Left forelimb (tissue), 1 donor: ENCODE measurements around the gene SUSD2.
"Not testable (repeated sequence)": the region's sequence is repeated elsewhere in the genome, so short reads cannot be mapped to it uniquely, and the experiment has no call there.

Experiments
- DNase-seq: peaks from one replicate; pipeline ENCODE4 v3.0.0-alpha.2; 2018; ENCODE audit warnings: low spot score

SUSD2 gene

GRCh38 chr22:24177045-24177444, 4.2 kb upstream of the SUSD2 start:
- no peak for DNase-seq

DNA sequence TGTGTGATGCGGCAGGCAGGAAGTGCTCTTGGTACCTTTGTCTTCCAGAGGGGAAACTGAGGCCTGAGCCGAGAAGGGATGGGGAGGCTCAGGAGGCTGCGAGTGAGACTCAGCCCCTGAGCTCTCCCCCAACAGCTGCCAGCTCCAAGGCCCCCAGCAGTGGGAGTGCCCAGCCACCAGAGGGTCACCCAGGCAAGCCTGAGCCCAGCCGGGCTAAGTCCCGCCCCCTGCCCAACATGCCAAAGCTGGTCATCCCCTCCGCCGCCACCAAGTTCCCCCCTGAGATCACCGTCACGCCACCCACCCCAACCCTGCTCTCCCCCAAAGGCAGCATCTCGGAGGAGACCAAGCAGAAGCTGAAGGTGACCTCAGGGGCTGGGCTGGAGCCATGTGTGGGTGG, 3.8 kb upstream of the SUSD2 start:
- no peak for DNase-seq

DNA sequence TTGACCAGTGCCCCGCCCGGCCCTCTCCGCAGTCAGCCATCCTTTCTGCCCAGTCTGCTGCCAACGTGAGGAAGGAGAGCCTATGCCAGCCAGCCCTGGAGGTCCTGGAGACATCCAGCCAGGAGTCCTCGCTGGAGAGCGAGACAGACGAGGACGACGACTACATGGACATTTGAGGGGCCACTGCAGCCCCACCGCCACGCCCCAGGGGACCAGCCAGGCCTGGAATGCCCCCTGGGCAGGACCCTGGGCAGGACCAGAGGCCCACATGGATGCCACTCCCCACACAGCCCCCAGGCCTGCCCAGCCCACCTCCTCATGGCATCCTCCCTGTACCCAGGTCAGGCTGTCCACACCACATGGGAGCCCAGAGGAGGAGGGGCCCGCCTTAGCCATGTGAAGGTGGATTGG, 3.3 kb upstream of the SUSD2 start:
- no peak for DNase-seq

- no peak for DNase-seq
Observed at GRCh38 chr22:24178502-24179440, 2.5 kb upstream of the SUSD2 start.

DNA sequence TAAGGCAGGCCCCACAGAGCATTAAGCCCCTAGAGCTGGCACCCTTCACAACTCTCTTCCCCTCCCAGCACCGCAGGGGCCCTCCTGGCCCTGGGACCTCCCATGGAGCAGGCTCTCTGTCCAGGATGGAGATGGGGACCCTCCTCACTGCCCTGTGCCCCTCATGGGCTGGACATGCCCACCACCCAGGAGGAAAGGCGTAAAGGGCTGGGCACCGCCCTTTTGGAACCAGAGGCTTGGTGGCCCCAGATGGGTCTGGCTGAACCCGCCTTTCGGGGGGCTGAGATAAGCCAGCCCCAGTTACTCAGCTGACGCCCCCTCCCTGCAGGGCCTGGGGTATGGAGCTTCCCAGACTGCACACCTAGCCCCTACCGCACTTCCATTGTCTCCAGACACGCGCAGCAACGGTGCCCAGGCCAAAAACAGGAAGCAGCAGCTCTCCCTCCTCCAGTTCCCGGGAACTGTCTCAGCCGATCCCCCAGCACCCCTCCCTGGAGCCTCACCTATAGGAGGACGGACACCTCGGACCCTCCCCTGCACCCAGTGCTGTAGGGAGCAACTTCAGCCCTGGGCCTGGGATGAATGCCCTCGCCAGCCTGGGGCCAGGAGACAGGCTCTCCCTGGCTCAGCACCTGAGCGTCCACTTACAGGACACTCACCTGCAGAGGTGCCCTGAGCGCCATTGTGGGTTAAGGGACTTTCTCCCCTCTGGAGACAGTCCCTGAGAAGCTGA, 1.6 kb upstream of the SUSD2 start:
- DNase-seq: no peak

GRCh38 chr22:24180316-24181087, 785 bp upstream of the SUSD2 start:
- DNase-seq: no peak

DNA sequence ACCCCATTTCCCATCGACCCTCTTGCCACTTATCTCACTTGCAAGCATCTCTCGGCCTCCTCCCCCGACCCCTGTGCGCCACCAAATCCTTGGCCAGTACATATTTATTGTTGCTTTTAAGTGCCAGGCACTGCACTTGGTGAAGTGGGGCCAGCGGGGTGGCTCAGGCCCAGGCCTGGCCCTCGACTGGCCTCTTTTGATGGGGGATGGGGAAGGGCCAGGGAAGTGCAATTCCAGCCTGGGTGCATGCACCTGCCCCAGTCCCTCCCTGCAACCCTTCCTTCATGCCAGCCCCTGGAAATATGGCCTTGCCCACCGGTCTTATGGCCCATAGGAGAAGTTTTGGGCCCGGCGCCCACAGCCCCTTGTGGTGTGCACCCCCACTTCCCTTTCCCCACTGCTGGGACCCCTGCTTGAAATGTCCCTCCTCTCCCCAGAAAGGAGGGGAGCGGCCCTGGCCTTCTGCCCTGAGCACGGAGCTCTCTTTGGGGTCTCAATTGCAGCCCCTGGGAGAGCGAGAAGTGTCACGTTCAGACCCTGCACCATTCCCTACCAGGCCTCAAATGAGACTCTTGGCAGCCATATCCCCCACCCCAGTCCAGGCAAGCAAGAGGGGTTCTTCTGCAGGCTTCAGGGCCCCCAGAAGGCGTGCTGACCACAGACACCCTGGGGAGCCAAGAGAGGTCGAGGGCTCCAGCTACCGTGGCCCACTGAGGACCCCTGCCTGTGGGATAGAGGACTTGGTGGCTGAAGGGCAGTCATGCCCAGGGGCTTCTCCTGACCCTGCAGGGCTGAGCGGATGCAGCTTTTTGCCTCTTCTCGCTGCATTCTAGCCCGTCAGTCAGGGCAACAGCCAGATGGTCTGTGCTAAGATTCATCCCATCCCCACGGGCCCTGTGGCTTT, 961 bp downstream of the SUSD2 start:
- no peak for DNase-seq

- DNase-seq: not testable (repeated sequence)
Observed at GRCh38 chr22:24182900-24183246, 1.6 kb downstream of the SUSD2 start.

- no peak for DNase-seq
Observed at GRCh38 chr22:24183321-24184031, 2.2 kb downstream of the SUSD2 start.

GRCh38 chr22:24184057-24184798, 2.9 kb downstream of the SUSD2 start:
- no peak for DNase-seq

- no peak for DNase-seq
Observed at GRCh38 chr22:24185001-24185500, 3.8 kb downstream of the SUSD2 start.

DNA sequence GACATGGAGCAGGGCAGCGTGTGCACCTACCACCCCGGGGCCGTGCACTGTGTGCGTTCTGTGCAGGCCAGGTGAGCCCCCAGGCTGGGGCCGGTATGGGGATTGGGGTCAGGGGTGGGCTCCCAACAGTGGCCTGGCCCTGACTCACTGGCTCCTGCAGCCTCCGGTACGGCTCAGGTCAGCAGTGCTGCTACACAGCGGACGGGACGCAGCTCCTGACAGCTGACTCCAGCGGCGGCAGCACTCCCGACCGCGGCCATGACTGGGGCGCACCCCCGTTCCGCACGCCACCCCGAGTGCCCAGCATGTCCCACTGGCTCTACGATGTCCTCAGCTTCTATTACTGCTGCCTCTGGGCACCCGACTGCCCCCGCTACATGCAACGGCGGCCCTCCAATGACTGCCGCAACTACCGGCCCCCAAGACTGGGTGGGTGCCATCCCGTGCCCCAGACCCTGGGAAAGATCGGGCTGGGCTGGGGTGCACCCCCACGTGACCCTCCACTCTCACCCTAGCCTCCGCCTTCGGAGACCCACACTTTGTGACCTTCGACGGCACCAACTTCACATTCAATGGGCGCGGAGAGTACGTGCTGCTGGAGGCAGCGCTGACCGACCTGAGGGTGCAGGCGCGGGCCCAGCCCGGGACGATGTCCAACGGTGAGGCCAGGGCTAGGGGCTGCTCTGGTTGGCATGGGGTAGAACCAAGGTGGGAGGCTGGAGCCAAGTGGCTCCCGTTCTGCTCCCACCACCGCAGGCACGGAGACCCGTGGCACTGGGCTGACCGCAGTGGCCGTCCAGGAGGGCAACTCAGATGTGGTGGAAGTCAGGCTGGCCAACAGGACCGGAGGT, 4.4 kb downstream of the SUSD2 start:
- DNase-seq: no peak

- DNase-seq: no peak
Observed at GRCh38 chr22:24186352-24186740, 5.1 kb downstream of the SUSD2 start.

- peak; percentile 61 for DNase-seq
Observed at GRCh38 chr22:24186892-24187670, 5.8 kb downstream of the SUSD2 start.

GRCh38 chr22:24187731-24188644, 6.7 kb downstream of the SUSD2 start:
- peak; percentile 50 for DNase-seq

- no peak for DNase-seq
Observed at GRCh38 chr22:24188705-24189248, 7.5 kb downstream of the SUSD2 start.
